CMK (cell line): ENCODE data around the gene TRIB2.

Source experiments
- DNase-seq: peaks from one replicate; pipeline ENCODE4 v3.0.0-alpha.2; 2010; ENCODE audit warnings: low read depth

Gene TRIB2

GRCh38 chr2:12720754-12721378 lies 4.1 kb downstream of the TRIB2 start:
- no peak for DNase-seq

- no peak for DNase-seq
Observed at GRCh38 chr2:12721566-12722446, 5.1 kb downstream of the TRIB2 start.

- DNase-seq, result no peak
Observed at GRCh38 chr2:12722447-12723316, 5.9 kb downstream of the TRIB2 start.

- no peak for DNase-seq
Observed at GRCh38 chr2:12723736-12724463, 7.2 kb downstream of the TRIB2 start.

GRCh38 chr2:12725233-12726187 lies 8.8 kb downstream of the TRIB2 start:
- DNase-seq, result no peak

GRCh38 chr2:12726271-12726670 lies 9.5 kb downstream of the TRIB2 start:
- DNase-seq, result no peak

- no peak for DNase-seq
Observed at GRCh38 chr2:12727065-12727464, 10.3 kb downstream of the TRIB2 start.

- no peak for DNase-seq
Observed at GRCh38 chr2:12727641-12728040, 10.9 kb downstream of the TRIB2 start.

- no peak for DNase-seq
Observed at GRCh38 chr2:12728221-12728777, 11.6 kb downstream of the TRIB2 start.

- DNase-seq, result no peak
Observed at GRCh38 chr2:12730265-12730664, 13.5 kb downstream of the TRIB2 start.

GRCh38 chr2:12731701-12732280 lies 15.1 kb downstream of the TRIB2 start:
- no peak for DNase-seq

GRCh38 chr2:12732651-12733050 lies 15.9 kb downstream of the TRIB2 start:
- no peak for DNase-seq

- DNase-seq, result no peak
Observed at GRCh38 chr2:12733846-12734245, 17.1 kb downstream of the TRIB2 start.

- DNase-seq, result no peak
Observed at GRCh38 chr2:12734914-12735654, 18.3 kb downstream of the TRIB2 start.

- DNase-seq, result no peak
Observed at GRCh38 chr2:12737297-12737696, 20.6 kb downstream of the TRIB2 start.

- DNase-seq, result no peak
Observed at GRCh38 chr2:12737738-12738485, 21.2 kb downstream of the TRIB2 start.

- no peak for DNase-seq
Observed at GRCh38 chr2:12739721-12740254, 23.1 kb downstream of the TRIB2 start.

- no peak for DNase-seq
Observed at GRCh38 chr2:12741380-12741779, 24.6 kb downstream of the TRIB2 start.
